HEK293 (cell line): ENCODE measurements around the gene GARIN5A.

Experiments
- BCL11A ChIP-seq: fragments of 450-650 bp; formaldehyde crosslinking; IDR thresholded peaks from 2 replicates; pipeline ENCODE4 v1.5.1; 2016; ENCODE audit warnings: low read depth, missing biosample characterization, missing genetic modification characterization
- EGR2 ChIP-seq: fragments of 450-650 bp; formaldehyde crosslinking; IDR thresholded peaks from 2 replicates; pipeline ENCODE4 v1.5.1; 2016; ENCODE audit warnings: low read depth, missing biosample characterization, missing genetic modification characterization
- FEZF1 ChIP-seq: fragments of 450-650 bp; formaldehyde crosslinking; IDR thresholded peaks from 2 replicates; pipeline ENCODE4 v1.5.1; 2016; ENCODE audit warnings: missing biosample characterization, missing genetic modification characterization
- GLI2 ChIP-seq: fragments of 450-650 bp; formaldehyde crosslinking; IDR thresholded peaks from 2 replicates; pipeline ENCODE4; 2017; ENCODE audit warnings: missing biosample characterization, missing genetic modification characterization, low read depth, borderline replicate concordance
- HOXD13 ChIP-seq: sonication (generic); formaldehyde crosslinking; IDR thresholded peaks from 2 replicates; pipeline ENCODE4 v1.8.0; 2022; ENCODE audit warnings: missing genetic modification reagents, borderline replicate concordance
- PRDM4 ChIP-seq: fragments of 450-650 bp; formaldehyde crosslinking; IDR thresholded peaks from 2 replicates; pipeline ENCODE4 v1.5.1; 2017; ENCODE audit warnings: missing biosample characterization, missing genetic modification characterization
- SCRT1 ChIP-seq: fragments of 450-650 bp; formaldehyde crosslinking; IDR thresholded peaks from 2 replicates; pipeline ENCODE4 v1.5.1; 2016; ENCODE audit warnings: missing biosample characterization, missing genetic modification characterization, borderline replicate concordance
- ZBTB1 ChIP-seq: fragments of 450-650 bp; formaldehyde crosslinking; IDR thresholded peaks from 2 replicates; pipeline ENCODE4 v1.5.1; 2016; ENCODE audit warnings: missing biosample characterization, missing genetic modification characterization
- ZBTB6 ChIP-seq: fragments of 450-650 bp; formaldehyde crosslinking; IDR thresholded peaks from 2 replicates; pipeline ENCODE4 v1.5.1; 2017; ENCODE audit warnings: missing biosample characterization, missing genetic modification characterization
- ZFP3 ChIP-seq: fragments of 450-650 bp; formaldehyde crosslinking; IDR thresholded peaks from 2 replicates; pipeline ENCODE4 v1.5.1; 2016; ENCODE audit warnings: low read depth, missing biosample characterization, missing genetic modification characterization
- ZNF112 ChIP-seq: fragments of 450-650 bp; formaldehyde crosslinking; IDR thresholded peaks from 2 replicates; pipeline ENCODE4 v1.5.0; 2017; ENCODE audit warnings: missing biosample characterization, missing genetic modification characterization
- ZNF114 ChIP-seq: fragments of 450-650 bp; formaldehyde crosslinking; IDR thresholded peaks from 2 replicates; pipeline ENCODE4 v1.5.0; 2017; ENCODE audit warnings: missing biosample characterization, missing genetic modification characterization
- ZNF121 ChIP-seq: fragments of 450-650 bp; formaldehyde crosslinking; IDR thresholded peaks from 2 replicates; pipeline ENCODE4 v1.5.1; 2016; ENCODE audit warnings: missing biosample characterization, missing genetic modification characterization
- ZNF16 ChIP-seq: fragments of 450-650 bp; formaldehyde crosslinking; IDR thresholded peaks from 2 replicates; pipeline ENCODE4 v1.5.1; 2016; ENCODE audit warnings: low read depth, missing biosample characterization, missing genetic modification characterization
- ZNF18 ChIP-seq: fragments of 450-650 bp; formaldehyde crosslinking; IDR thresholded peaks from 2 replicates; pipeline ENCODE4 v1.5.1; 2016; ENCODE audit warnings: missing biosample characterization, missing genetic modification characterization
- ZNF2 ChIP-seq: fragments of 450-650 bp; formaldehyde crosslinking; IDR thresholded peaks from 2 replicates; pipeline ENCODE4 v1.5.1; 2016; ENCODE audit warnings: missing biosample characterization, missing genetic modification characterization
- ZNF221 ChIP-seq: fragments of 450-650 bp; formaldehyde crosslinking; IDR thresholded peaks from 2 replicates; pipeline ENCODE4 v1.5.1; 2017; ENCODE audit warnings: missing biosample characterization, missing genetic modification characterization, borderline replicate concordance
- ZNF280D ChIP-seq: fragments of 450-650 bp; formaldehyde crosslinking; IDR thresholded peaks from 2 replicates; pipeline ENCODE4 v1.5.1; 2016; ENCODE audit warnings: missing biosample characterization, missing genetic modification characterization
- ZNF311 ChIP-seq: fragments of 450-650 bp; formaldehyde crosslinking; IDR thresholded peaks from 2 replicates; pipeline ENCODE4 v1.5.1; 2017; ENCODE audit warnings: missing biosample characterization, missing genetic modification characterization, borderline replicate concordance
- ZNF366 ChIP-seq: fragments of 450-650 bp; formaldehyde crosslinking; conservative IDR thresholded peaks from 2 replicates; pipeline ENCODE4 v1.5.1; 2016; ENCODE audit warnings: missing biosample characterization, missing genetic modification characterization
- ZNF416 ChIP-seq: fragments of 450-650 bp; formaldehyde crosslinking; IDR thresholded peaks from 2 replicates; pipeline ENCODE4 v1.5.1; 2016; ENCODE audit warnings: missing biosample characterization, missing genetic modification characterization
- ZNF488 ChIP-seq: fragments of 450-650 bp; formaldehyde crosslinking; IDR thresholded peaks from 2 replicates; pipeline ENCODE4 v1.5.1; 2016; ENCODE audit warnings: missing biosample characterization, missing genetic modification characterization
- ZNF521 ChIP-seq: fragments of 450-650 bp; formaldehyde crosslinking; IDR thresholded peaks from 2 replicates; pipeline ENCODE4 v1.5.1; 2017; ENCODE audit warnings: missing biosample characterization, mild to moderate bottlenecking, missing genetic modification characterization
- ZNF654 ChIP-seq: fragments of 450-650 bp; formaldehyde crosslinking; IDR thresholded peaks from 2 replicates; pipeline ENCODE4 v1.5.1; 2016; ENCODE audit warnings: low read depth, missing biosample characterization, missing genetic modification characterization
- ZNF747 ChIP-seq: fragments of 450-650 bp; formaldehyde crosslinking; IDR thresholded peaks from 2 replicates; pipeline ENCODE4 v1.5.1; 2016; ENCODE audit warnings: missing biosample characterization, missing genetic modification characterization
- ZSCAN16 ChIP-seq: fragments of 450-650 bp; formaldehyde crosslinking; IDR thresholded peaks from 2 replicates; pipeline ENCODE4 v1.5.1; 2016; ENCODE audit warnings: missing biosample characterization, missing genetic modification characterization
- ZSCAN30 ChIP-seq: fragments of 450-650 bp; IDR thresholded peaks from 2 replicates; pipeline ENCODE4 v1.5.1; 2018; ENCODE audit warnings: missing biosample characterization, mild to moderate bottlenecking, missing genetic modification characterization, moderate library complexity
- ZXDB ChIP-seq: fragments of 450-650 bp; formaldehyde crosslinking; IDR thresholded peaks from 2 replicates; pipeline ENCODE4 v1.5.1; 2016; ENCODE audit warnings: missing biosample characterization, missing genetic modification characterization

The GARIN5A gene

GRCh38 chr19:50461066-50461875 is 15.4 kb downstream of the GARIN5A start (continued):
- TF ChIP-seq ZNF280D (tag by site-specific recombination) = no peak
- TF ChIP-seq ZBTB1 (tag by site-specific recombination) = no peak
- TF ChIP-seq ZNF16 (tag by site-specific recombination) = no peak
- 0 out of 2 replicates have a peak, but pooled peaks have one; percentile 6 for TF ChIP-seq FEZF1 (tag by site-specific recombination)
- peak; percentile 66 for TF ChIP-seq ZNF654 (tag by site-specific recombination)
- no peak for TF ChIP-seq BCL11A
- no peak for TF ChIP-seq ZSCAN30 (tag by site-specific recombination)
- TF ChIP-seq ZFP3 (tag by site-specific recombination) = no peak
- TF ChIP-seq ZNF18 (tag by site-specific recombination) = no peak
- TF ChIP-seq ZNF521 (tag by site-specific recombination) = no peak
- TF ChIP-seq GLI2 (tag by site-specific recombination) = no peak
- TF ChIP-seq ZNF747 (tag by site-specific recombination) = no peak
- TF ChIP-seq ZNF112 (tag by site-specific recombination) = no peak
- TF ChIP-seq ZNF114 (tag by site-specific recombination) = no peak
- TF ChIP-seq ZSCAN16 = no peak
- TF ChIP-seq SCRT1 (tag by site-specific recombination) = peak; percentile 83
- no peak for TF ChIP-seq ZNF311 (tag by site-specific recombination)
- TF ChIP-seq ZNF2 (tag by site-specific recombination) = no peak
- no peak for TF ChIP-seq ZXDB (tag by site-specific recombination)
- peak; percentile 51 for TF ChIP-seq ZNF366 (tag by site-specific recombination)
- TF ChIP-seq ZNF488 = no peak
- no peak for TF ChIP-seq HOXD13
- no peak for TF ChIP-seq EGR2 (tag by site-specific recombination)
- no peak for TF ChIP-seq PRDM4 (tag by site-specific recombination)
- no peak for TF ChIP-seq ZNF221
- TF ChIP-seq ZNF416 (tag by site-specific recombination) = no peak
- TF ChIP-seq ZBTB6 (tag by site-specific recombination) = no peak
- TF ChIP-seq ZNF121 (tag by site-specific recombination) = peak; percentile 68
